BLaER1 treated with 17β-estradiol and CSF1 and Interleukin-3, amounts not matched to agents 10 nM and 100 nM (cell line): Measurements from ENCODE around the gene CPNE5.
"Not testable (repeated sequence)": the region's sequence is repeated elsewhere in the genome, so short reads cannot be mapped to it uniquely, and the experiment has no call there.

Experiments
- H3K27ac ChIP-seq, 11 experiments: shearing (Covaris generic); formaldehyde crosslinking; 2 replicates each; pipeline ENCODE4 v1.8.1; 2022
- H3K27me3 ChIP-seq, 11 experiments: shearing (Covaris generic); formaldehyde crosslinking; 2 replicates each; pipeline ENCODE4 v1.8.1; 2022
- H3K36me3 ChIP-seq, 11 experiments: shearing (Covaris generic); formaldehyde crosslinking; 2 replicates each; pipeline ENCODE4 v1.8.1; 2022
- H3K4me1 ChIP-seq, 10 experiments: shearing (Covaris generic); formaldehyde crosslinking; 2 replicates each; pipeline ENCODE4 v1.8.1; 2022
- H3K4me2 ChIP-seq, 11 experiments: shearing (Covaris generic); formaldehyde crosslinking; 2 replicates each; pipeline ENCODE4 v1.8.1; 2022
- H3K4me3 ChIP-seq, 10 experiments: shearing (Covaris generic); formaldehyde crosslinking; 2 replicates each; pipeline ENCODE4 v1.8.1; 2022
- H3K9ac ChIP-seq, 11 experiments: shearing (Covaris generic); formaldehyde crosslinking; 2 replicates each; pipeline ENCODE4 v1.8.1; 2022
- H3K9me3 ChIP-seq, 11 experiments: shearing (Covaris generic); formaldehyde crosslinking; replicated peaks in 1 of 11; 2 replicates each; pipeline ENCODE4 v1.8.1; 2022
- H4K20me1 ChIP-seq, 11 experiments: shearing (Covaris generic); formaldehyde crosslinking; 2 replicates each; pipeline ENCODE4 v1.8.1; 2022
- Cebpa-rat ChIP-seq, 11 experiments: shearing (Covaris generic); IDR thresholded peaks; 2 replicates each; pipeline ENCODE4 v1.8.1; 2022

Gene CPNE5

DNA sequence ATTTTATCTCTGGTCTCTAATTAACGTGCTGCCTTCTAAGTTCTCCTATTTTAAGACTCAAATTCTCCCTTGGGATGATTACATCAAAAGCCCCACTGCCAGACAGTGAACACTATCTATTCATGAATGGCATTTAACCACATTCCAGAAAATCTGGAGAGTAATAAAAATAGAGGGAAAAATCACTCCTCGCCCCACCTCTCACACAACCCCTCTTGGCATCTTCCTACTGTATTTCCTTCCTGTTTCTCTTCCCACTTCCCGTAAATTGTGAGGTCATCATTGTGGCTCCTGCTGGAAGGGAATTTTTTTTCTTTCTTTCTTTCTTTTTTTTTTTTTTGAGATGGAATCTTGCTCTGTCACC lies 110.1 kb downstream of the CPNE5 start:
- H3K4me3 ChIP-seq, result no peak overlapping the region
- peaks cover 47 to 74% (median 67%) of the 10 kb centered on the region in 10 experiments for H3K4me1 ChIP-seq
- no peaks in the 10 kb centered on the region for H4K20me1 ChIP-seq
- no peaks in the 10 kb centered on the region for H3K9me3 ChIP-seq
- H3K4me2 ChIP-seq, result peak overlapping the region; percentile 42 to 87 (median 73); a peak in 21 of 22 replicates
- no peaks in the 10 kb centered on the region for H3K27me3 ChIP-seq
- no peak overlapping the region for H3K27ac ChIP-seq
- no peak overlapping the region for H3K9ac ChIP-seq
- TF ChIP-seq Cebpa-rat (IDR thresholded peaks at IDR 0.05), result no peak
- no peaks in the 10 kb centered on the region for H3K36me3 ChIP-seq

DNA sequence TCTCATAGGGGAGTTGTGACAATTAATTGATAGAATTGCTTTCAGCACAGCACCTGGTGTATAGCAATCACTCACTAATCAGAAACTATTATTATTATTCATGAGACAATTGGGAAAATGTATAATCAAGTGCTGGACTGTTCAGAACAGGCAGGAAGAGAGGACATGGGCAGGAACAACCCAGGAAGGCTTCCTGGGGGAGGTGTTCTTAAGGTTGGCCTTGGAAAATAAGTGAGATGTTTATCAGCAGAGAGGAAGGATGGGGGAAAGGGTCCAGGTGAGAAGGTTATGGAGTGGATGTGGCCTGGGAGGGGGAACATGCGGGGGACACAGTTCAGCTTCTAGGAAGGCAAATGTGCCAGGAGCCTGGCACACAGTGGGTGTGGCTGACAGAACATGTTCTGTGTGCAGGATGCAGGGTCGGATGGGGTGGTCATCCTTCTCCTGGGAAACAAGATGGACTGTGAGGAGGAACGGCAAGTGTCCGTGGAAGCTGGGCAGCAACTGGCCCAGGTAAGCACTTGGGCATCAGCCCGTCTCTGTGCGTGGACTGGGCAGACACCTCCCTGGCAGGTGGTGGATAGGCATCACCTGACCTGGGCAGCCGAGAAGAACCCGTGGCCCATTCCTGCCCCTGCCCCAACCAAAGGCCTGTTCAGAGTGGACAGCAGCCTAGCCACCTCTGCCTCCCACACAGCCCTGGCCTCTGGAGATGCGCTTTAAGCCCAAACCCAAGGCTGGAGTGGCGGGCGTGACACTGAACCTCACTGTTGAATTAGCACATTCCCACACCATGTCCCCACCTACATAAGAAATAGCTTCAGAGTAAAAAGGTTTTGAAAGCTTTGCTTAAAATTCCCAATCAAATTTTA lies 110.7 kb downstream of the CPNE5 start:
- H3K9me3 ChIP-seq, result no peaks in the 10 kb centered on the region
- peak overlapping the region; percentile 42 to 87 (median 73) for H3K4me2 ChIP-seq
- TF ChIP-seq Cebpa-rat (IDR thresholded peaks at IDR 0.05), result no peak
- no peak overlapping the region for H3K9ac ChIP-seq
- no peak overlapping the region for H3K4me3 ChIP-seq
- H4K20me1 ChIP-seq, result no peaks in the 10 kb centered on the region
- H3K36me3 ChIP-seq, result no peaks in the 10 kb centered on the region
- peaks cover 47 to 69% (median 65%) of the 10 kb centered on the region in 10 experiments for H3K4me1 ChIP-seq
- H3K27me3 ChIP-seq, result no peaks in the 10 kb centered on the region
- H3K27ac ChIP-seq, result no peak overlapping the region

DNA sequence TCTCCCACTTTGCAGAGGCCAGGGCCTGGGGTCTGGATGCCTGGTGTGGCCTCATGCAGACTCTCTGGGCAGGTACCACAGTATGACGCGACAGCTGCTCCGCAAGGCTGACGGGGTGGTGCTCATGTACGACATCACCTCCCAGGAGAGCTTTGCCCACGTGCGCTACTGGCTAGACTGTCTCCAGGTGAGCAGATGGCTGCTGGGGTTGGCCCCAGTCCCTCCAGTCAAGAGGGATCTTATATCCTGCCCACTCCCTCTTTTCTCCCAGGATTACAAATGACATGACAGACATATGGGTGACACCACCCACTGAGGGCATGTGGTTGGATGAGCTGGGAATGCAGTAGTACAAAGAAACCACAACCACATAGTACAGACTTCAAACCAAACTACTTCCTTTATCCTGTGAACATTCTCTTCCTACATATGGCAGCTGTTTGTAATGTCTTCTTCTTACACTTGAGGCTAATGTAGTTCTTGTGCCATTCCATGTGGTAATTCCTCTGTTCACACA lies 111.7 kb downstream of the CPNE5 start:
- Histone ChIP-seq H3K9ac (no peak overlapping the region), H3K4me3 (no peak overlapping the region), H3K4me1 (peaks cover 46 to 67% (median 58%) of the 10 kb centered on the region in 10 experiments), H3K4me2 (peak overlapping the region; percentile 19 to 87 (median 62); a peak in 17 of 22 replicates), H3K9me3 (no peaks in the 10 kb centered on the region), H3K36me3 (no peaks in the 10 kb centered on the region), H3K27ac (peak overlapping the region in 1 of 11 experiments; percentile 29; a peak in 1 of 22 replicates), H4K20me1 (no peaks in the 10 kb centered on the region), H3K27me3 (no peaks in the 10 kb centered on the region)
- TF ChIP-seq Cebpa-rat (IDR thresholded peaks at IDR 0.05), result no peak

DNA sequence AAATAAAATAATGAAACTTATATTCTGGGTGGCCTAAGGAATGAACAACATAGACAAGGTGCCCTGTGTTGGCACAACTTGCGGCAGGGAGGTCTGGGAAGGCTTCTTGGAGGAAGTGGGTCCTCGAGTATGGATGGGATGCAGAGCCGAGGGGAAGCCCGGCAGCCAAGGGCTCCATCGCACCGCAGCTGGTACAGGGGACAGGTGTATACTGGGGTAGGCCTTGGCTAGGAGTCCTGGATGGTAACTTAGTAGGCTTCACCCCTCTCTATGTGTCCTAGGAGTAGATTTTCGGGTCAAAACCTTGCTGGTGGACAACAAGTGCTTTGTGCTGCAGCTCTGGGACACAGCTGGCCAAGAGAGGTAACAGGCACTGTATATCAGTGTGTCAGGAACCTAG lies 113.7 kb downstream of the CPNE5 start:
- H3K9me3 ChIP-seq, result no peaks in the 10 kb centered on the region
- no peaks in the 10 kb centered on the region for H4K20me1 ChIP-seq
- no peaks in the 10 kb centered on the region for H3K27me3 ChIP-seq
- no peak overlapping the region for H3K27ac ChIP-seq
- no peak overlapping the region for H3K4me3 ChIP-seq
- no peak for TF ChIP-seq Cebpa-rat (IDR thresholded peaks at IDR 0.05)
- peaks cover 55 to 87% (median 77%) of the 10 kb centered on the region in 10 experiments for H3K4me1 ChIP-seq
- peak overlapping the region in 8 of 11 experiments; percentile 5 to 51 (median 39); a peak in 11 of 22 replicates for H3K4me2 ChIP-seq
- H3K36me3 ChIP-seq, result no peaks in the 10 kb centered on the region
- H3K9ac ChIP-seq, result 0 out of 22 replicates have a peak overlapping the region, but pooled peaks of 1 of the 11 experiments have one; percentile 5

DNA sequence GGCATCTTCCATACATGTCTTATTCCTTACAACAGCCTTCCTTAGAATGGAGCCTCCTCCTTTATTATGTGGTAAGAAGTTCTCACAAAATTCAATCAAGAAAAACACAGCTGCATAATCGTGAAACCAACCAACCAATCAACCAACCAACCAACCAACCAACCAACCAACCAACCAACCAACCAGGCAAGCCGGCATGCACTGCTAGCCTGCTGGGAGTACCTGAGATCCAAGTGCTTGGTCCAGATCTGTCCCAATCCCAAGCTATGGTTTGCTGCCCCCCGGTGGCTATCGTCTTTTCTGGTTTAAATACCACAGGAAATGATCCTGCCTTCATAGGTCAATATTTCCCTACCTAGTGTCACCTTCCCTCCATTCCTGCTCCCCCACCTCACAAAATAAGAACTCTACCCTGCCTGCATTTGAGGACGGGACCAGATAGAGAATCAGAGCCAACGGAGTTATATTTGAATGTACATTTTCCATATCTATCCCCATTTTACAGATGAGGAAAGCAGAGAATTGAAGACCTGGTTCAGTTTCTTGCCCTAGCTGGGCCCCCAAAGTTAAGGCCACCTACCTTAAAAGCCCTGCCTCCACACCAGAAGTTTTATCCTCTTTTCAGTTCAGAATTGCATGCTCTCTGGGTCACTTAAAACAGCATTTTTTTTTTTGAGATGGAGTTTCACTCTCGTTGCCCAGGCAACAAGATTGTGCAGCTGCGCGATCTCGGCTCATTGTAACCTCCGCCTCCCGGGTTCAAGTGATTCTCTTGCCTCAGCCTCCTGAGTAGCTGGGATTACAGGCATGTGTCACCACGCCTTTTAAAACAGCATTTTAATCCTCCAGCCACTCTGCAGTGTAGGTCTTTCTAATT lies 114.5 kb downstream of the CPNE5 start:
- H3K36me3 ChIP-seq, result no peaks in the 10 kb centered on the region
- no peak overlapping the region for H3K9ac ChIP-seq
- no peak overlapping the region for H3K4me3 ChIP-seq
- peaks cover 57 to 89% (median 83%) of the 10 kb centered on the region in 10 experiments for H3K4me1 ChIP-seq
- H3K9me3 ChIP-seq, result no peaks in the 10 kb centered on the region
- H3K27me3 ChIP-seq, result no peaks in the 10 kb centered on the region
- H3K27ac ChIP-seq, result no peak overlapping the region
- TF ChIP-seq Cebpa-rat (IDR thresholded peaks at IDR 0.05), result no peak
- peak overlapping the region in 8 of 11 experiments; percentile 7 to 56 (median 45); a peak in 15 of 22 replicates for H3K4me2 ChIP-seq
- no peaks in the 10 kb centered on the region; a peak in 2 of 22 replicates for H4K20me1 ChIP-seq

DNA sequence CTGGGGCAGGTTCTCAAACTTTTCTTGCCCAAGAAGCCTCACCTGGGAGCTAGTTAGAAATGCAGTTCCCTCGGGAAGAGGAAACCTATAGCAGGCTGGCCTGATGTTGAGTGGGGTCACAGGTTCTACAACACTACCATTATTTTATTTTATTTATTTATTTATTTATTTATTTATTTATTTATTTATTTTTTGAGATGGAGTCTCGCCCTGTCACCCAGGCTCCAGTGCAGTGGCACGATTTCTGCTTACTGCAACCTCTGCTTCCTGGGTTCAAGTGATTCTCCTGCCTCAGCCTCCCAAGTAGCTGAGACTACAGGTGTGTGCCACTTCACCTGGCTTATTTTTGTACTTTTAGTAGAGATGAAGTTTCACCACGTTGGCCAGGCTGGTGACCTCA lies 115.3 kb downstream of the CPNE5 start:
- not testable (repeated sequence) for H3K27me3 ChIP-seq, H3K27ac ChIP-seq, H4K20me1 ChIP-seq, H3K4me3 ChIP-seq, H3K36me3 ChIP-seq, H3K9ac ChIP-seq, H3K9me3 ChIP-seq
- Histone ChIP-seq H3K4me2 (peak overlapping the region in 4 of 11 experiments; percentile 43 to 56 (median 49); a peak in 5 of 22 replicates), H3K4me1 (peaks cover 49 to 89% (median 82%) of the 10 kb centered on the region in 10 experiments)

DNA sequence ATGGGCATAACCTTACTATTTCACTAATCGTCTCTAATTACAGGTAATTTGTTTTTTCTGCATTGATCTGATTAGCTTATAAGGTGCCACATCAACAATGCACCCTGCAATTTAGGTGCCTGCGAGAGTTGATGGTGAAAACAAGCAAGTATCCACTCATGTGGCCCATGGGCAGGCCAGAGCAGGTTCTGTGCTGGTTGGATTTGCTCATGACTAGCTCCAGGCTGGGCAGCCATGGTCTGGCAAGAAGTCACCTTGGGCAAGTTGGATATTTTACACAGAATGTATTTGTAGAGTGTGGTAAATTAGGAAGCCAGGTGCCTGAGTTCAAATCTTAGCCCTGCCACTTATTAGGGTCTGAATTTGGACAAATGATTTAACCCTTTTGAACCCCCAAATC lies 116.4 kb downstream of the CPNE5 start:
- Histone ChIP-seq H3K4me1 (peaks cover 38 to 89% (median 81%) of the 10 kb centered on the region in 10 experiments), H3K27ac (no peak overlapping the region), H3K9me3 (no peaks in the 10 kb centered on the region), H3K4me3 (no peak overlapping the region), H3K4me2 (peak overlapping the region in 6 of 11 experiments; percentile 64 to 81 (median 70); a peak in 5 of 22 replicates), H3K9ac (no peak overlapping the region), H3K36me3 (no peaks in the 10 kb centered on the region), H4K20me1 (no peaks in the 10 kb centered on the region; a peak in 2 of 22 replicates), H3K27me3 (no peaks in the 10 kb centered on the region)
- TF ChIP-seq Cebpa-rat (IDR thresholded peaks at IDR 0.05), result no peak

DNA sequence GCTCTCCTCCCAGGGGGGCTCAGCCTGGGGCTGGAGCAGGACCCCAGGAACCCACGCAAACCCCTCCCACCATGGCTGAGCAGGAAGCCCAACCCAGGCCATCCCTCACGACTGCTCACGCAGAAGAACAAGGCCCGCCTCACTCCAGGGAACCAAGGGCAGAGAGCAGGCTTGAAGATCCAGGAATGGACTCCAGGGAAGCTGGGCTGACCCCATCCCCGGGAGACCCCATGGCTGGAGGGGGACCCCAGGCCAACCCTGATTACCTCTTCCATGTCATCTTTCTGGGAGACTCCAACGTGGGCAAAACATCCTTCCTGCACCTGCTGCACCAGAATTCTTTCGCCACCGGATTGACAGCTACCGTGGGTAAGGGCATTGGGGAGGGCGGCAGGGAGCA lies 116.9 kb downstream of the CPNE5 start:
- no peaks in the 10 kb centered on the region for H3K36me3 ChIP-seq
- peak overlapping the region in 4 of 11 experiments; percentile 6 to 44 (median 17); a peak in 4 of 22 replicates for H3K9ac ChIP-seq
- peak overlapping the region; percentile 31 to 81 (median 67); a peak in 21 of 22 replicates for H3K4me2 ChIP-seq
- peak overlapping the region in 2 of 11 experiments; percentile 22 to 33; a peak in 2 of 22 replicates for H3K27ac ChIP-seq
- no peak overlapping the region for H3K4me3 ChIP-seq
- no peaks in the 10 kb centered on the region for H3K27me3 ChIP-seq
- no peaks in the 10 kb centered on the region; a peak in 2 of 22 replicates for H4K20me1 ChIP-seq
- H3K4me1 ChIP-seq, result peaks cover 33 to 89% (median 81%) of the 10 kb centered on the region in 10 experiments
- H3K9me3 ChIP-seq, result no peaks in the 10 kb centered on the region
- TF ChIP-seq Cebpa-rat (IDR thresholded peaks at IDR 0.05), result no peak
